GM21737 (cell line): ENCODE results near the gene HSPA4L.
A peak's percentile ranks its signal among the peaks of the same experiment; 100 is the strongest.

Experiments
- ATAC-seq: cut with Tn5 transposase; IDR thresholded peaks from one replicate; pipeline ENCODE4 v1.9.1; 2021; ENCODE audit warnings: mild to moderate bottlenecking, moderate library complexity; ENCODE audit not compliant: unreplicated experiment

The HSPA4L gene

GRCh38 chr4:127782275-127783025 is at the start of gene HSPA4L:
Gene HSPA4L (plus strand): TSS chr4:127782322. CDS start chr4:127782551, 229 bp downstream.
- ATAC-seq, result peak; percentile 39

GRCh38 chr4:127732623-127733328 is 49.3 kb upstream of the HSPA4L start:
- no peak for ATAC-seq

GRCh38 chr4:127734976-127735375 is 47.1 kb upstream of the HSPA4L start:
- ATAC-seq, result no peak

- ATAC-seq, result no peak
These were observed 44.8 kb upstream of the HSPA4L start for GRCh38 chr4:127737295-127737694.

GRCh38 chr4:127741247-127741646 is 40.9 kb upstream of the HSPA4L start:
- ATAC-seq, result no peak

- no peak for ATAC-seq
These were observed 34.2 kb upstream of the HSPA4L start for GRCh38 chr4:127747883-127748282.

- ATAC-seq, result no peak
These were observed 33.2 kb upstream of the HSPA4L start for GRCh38 chr4:127748957-127749356.

GRCh38 chr4:127756906-127757305 is 25.2 kb upstream of the HSPA4L start:
- ATAC-seq, result no peak

GRCh38 chr4:127759228-127759820 is 22.8 kb upstream of the HSPA4L start:
- peak; percentile 80 for ATAC-seq

GRCh38 chr4:127759893-127760292 is 22.2 kb upstream of the HSPA4L start:
- ATAC-seq, result no peak

- no peak for ATAC-seq
These were observed 10.4 kb upstream of the HSPA4L start for GRCh38 chr4:127771535-127772275.

GRCh38 chr4:127772769-127773671 is 9.1 kb upstream of the HSPA4L start:
- no peak for ATAC-seq

GRCh38 chr4:127775843-127776242 is 6.3 kb upstream of the HSPA4L start:
- ATAC-seq, result no peak

- no peak for ATAC-seq
These were observed 5.5 kb upstream of the HSPA4L start for GRCh38 chr4:127776620-127777019.

- no peak for ATAC-seq
These were observed 4.6 kb upstream of the HSPA4L start for GRCh38 chr4:127777487-127777886.

- ATAC-seq, result no peak
These were observed 4.0 kb upstream of the HSPA4L start for GRCh38 chr4:127778102-127778501.

GRCh38 chr4:127780598-127780997 is 1.5 kb upstream of the HSPA4L start:
- ATAC-seq, result no peak

- ATAC-seq, result peak; percentile 42
These were observed 660 bp upstream of the HSPA4L start for GRCh38 chr4:127781300-127782024.

GRCh38 chr4:127782025-127782274 is 172 bp upstream of the HSPA4L start:
- ATAC-seq, result peak; percentile 73
